Activated naive CD4-positive, alpha-beta T cell treated with anti-CD3 and anti-CD28 coated beads, Interleukin-2, amount 50 U/mL, for 72 hours (primary cell): ENCODE data around the gene SDE2. TPM values are rescaled to one million over a fixed set of nuclear protein-coding genes. Genes with fewer than 3 reads are reported as not detected.
"Not testable (repeated sequence)": the region's sequence is repeated elsewhere in the genome, so short reads cannot be mapped to it uniquely, and the experiment has no call there.

Source experiments
- ATAC-seq, 2 donors: fragments of 150-1000 bp; cut with Tn5 transposase; 2 replicates each; pipeline ENCODE4 v1.10.0; 2021; ENCODE audit warnings: mild to moderate bottlenecking in 2 of 2, moderate library complexity in 2 of 2
- DNase-seq, 2 donors: peaks; one replicate each; pipeline ENCODE4 v3.0.0; 2021 to 2022; ENCODE audit warnings: low spot score in 2 of 2
- H3K27ac Mint-ChIP-seq, 2 donors: one replicate each; pipeline ENCODE4 v1.8.0; 2022; ENCODE audit warnings: mild to moderate bottlenecking in 2 of 2, mixed read lengths in 2 of 2
- H3K36me3 Mint-ChIP-seq, 2 donors: one replicate each; pipeline ENCODE4 v1.8.0; 2022; ENCODE audit warnings: mixed read lengths in 2 of 2
- H3K9me3 Mint-ChIP-seq, 2 donors: one replicate each; pipeline ENCODE4 v1.8.0; 2022; ENCODE audit warnings: mixed read lengths in 2 of 2
- total RNA-seq, 2 donors: library from RNA; stranded (reverse); gene quantifications; one replicate each; pipeline ENCODE4 v1.2.3, GENCODE V29; 2022

SDE2 gene
- total RNA-seq, 2 donors from 2014 or later, result 15.9 to 29.6 TPM

- no peak overlapping the region for H3K27ac Mint-ChIP-seq
- ATAC-seq, result no peak
- no peaks in the 10 kb centered on the region for H3K9me3 Mint-ChIP-seq
- no peak for DNase-seq
- no peaks in the 10 kb centered on the region for H3K36me3 Mint-ChIP-seq
These were observed 22.3 kb upstream of the SDE2 start for GRCh38 chr1:226021401-226021800.

DNA sequence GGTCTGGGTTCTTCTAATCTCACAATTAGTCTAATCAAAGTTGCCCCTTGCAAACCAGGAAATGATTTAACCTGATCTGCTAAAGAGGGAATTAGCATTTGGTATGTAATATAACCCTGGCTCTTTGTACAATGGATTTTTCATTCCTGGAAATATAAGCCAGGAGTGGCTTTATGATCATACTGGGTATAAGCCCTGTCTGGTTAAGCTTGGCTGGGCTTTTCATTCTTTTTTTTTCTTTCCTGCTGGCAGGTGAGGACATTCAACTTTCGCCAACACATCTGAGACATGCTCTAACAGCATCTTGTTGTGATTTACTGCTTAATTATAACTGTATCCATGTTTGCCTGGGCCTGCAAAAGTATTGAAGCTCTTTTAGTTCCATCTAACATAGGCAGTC is 20.4 kb upstream of the SDE2 start:
- H3K36me3 Mint-ChIP-seq, result no peaks in the 10 kb centered on the region
- no peak for DNase-seq
- no peaks in the 10 kb centered on the region for H3K9me3 Mint-ChIP-seq
- ATAC-seq, result no peak
- no peak overlapping the region for H3K27ac Mint-ChIP-seq

DNA sequence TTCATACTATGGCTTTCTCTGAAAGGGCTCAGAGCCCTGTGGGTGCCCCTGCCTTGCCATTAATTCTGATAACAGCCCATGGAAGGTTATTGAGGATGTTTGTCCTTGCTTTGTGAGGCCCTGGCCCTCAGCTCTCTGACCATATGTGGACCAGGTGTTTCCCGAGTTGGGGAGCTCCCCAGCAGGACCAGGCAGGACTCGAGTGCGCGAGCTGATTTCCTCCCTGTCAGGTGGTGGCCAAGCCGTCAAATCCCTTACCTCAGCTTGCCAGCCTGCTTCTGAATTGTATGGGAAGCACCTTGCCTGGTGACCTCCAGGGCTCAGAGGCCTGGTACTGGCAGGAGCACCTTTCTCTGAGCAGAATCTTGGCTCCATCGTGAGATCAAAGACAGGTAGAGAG is 17.9 kb upstream of the SDE2 start:
- ATAC-seq, result no peak
- Mint-ChIP-seq H3K27ac (peak overlapping the region in 1 of 2 donors; percentile 59), H3K9me3 (no peaks in the 10 kb centered on the region), H3K36me3 (no peaks in the 10 kb centered on the region)
- no peak for DNase-seq

DNA sequence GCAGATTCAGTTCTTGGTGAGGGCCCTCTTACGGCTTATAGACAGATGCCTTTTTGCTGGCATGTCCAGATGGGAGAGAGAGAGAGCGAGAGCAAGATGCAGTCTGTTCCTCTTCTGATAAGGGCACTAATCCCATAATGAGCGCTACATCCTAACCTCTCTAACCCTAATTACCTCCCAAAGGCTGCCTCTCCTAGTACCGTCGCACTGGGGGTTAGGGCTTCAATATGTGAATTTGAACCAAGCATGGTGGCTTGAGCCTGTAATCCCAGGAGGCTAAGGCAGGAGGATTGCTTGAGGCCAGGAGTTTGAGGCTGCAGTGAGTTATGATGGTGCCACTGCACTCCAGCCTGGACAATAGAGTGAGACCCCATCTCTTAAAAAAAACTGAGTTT is 10.5 kb upstream of the SDE2 start:
- Mint-ChIP-seq H3K36me3 (no peaks in the 10 kb centered on the region), H3K9me3 (no peaks in the 10 kb centered on the region), H3K27ac (no peak overlapping the region)
- DNase-seq (no peak), ATAC-seq (no peak)

- not testable (repeated sequence) for ATAC-seq, H3K27ac Mint-ChIP-seq, DNase-seq, H3K36me3 Mint-ChIP-seq, H3K9me3 Mint-ChIP-seq
These were observed 8.2 kb upstream of the SDE2 start for GRCh38 chr1:226007126-226007892.

GRCh38 chr1:226006686-226007085 is 7.5 kb upstream of the SDE2 start:
- peaks cover 4 to 6% of the 10 kb centered on the region in 2 donors for H3K9me3 Mint-ChIP-seq
- ATAC-seq (no peak), DNase-seq (no peak)
- no peak overlapping the region for H3K27ac Mint-ChIP-seq
- H3K36me3 Mint-ChIP-seq, result peaks cover 0 to 5% of the 10 kb centered on the region in 2 donors

DNA sequence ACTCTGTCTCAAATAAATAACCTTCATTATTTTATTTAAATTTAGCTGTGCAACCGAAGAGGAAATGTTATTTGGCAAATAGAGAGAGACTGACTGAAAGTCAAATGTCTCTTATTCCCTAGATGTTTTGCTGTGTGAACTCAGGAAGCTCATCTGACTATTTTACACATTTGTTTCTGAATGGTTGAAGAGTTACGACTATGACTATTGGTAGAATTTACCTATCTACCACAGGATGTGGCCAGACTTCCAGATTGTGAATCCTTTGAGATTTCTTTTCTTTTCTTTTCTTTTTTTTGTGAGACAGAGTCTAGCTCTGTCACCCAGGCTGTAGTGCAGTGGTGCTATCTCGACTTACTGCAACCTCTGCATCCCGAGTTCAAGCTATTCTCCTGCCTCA is 5.3 kb upstream of the SDE2 start:
- peaks cover 0 to 5% of the 10 kb centered on the region in 2 donors for H3K36me3 Mint-ChIP-seq
- H3K9me3 Mint-ChIP-seq, result peaks cover 4 to 6% of the 10 kb centered on the region in 2 donors
- DNase-seq, result no peak
- ATAC-seq, result peak in 1 of 2 donors; percentile 2
- peak overlapping the region; percentile 22 to 96 for H3K27ac Mint-ChIP-seq

GRCh38 chr1:226003502-226004170 is 4.5 kb upstream of the SDE2 start:
- no peak for ATAC-seq
- no peak for DNase-seq
- H3K27ac Mint-ChIP-seq, result peak overlapping the region; percentile 89 to 96
- peaks cover 4 to 6% of the 10 kb centered on the region in 2 donors for H3K9me3 Mint-ChIP-seq
- H3K36me3 Mint-ChIP-seq, result peaks cover 7 to 12% of the 10 kb centered on the region in 2 donors

GRCh38 chr1:226002667-226003501 is 3.7 kb upstream of the SDE2 start:
- ATAC-seq (peak in 1 of 2 donors; percentile 21), DNase-seq (peak; percentile 21 to 62)
- H3K27ac Mint-ChIP-seq, result peak overlapping the region; percentile 77 to 96

GRCh38 chr1:226001963-226002666 is 3.0 kb upstream of the SDE2 start:
- Mint-ChIP-seq H3K27ac (peak overlapping the region; percentile 77 to 96), H3K36me3 (peaks cover 14 to 15% of the 10 kb centered on the region in 2 donors), H3K9me3 (peaks cover 4 to 6% of the 10 kb centered on the region in 2 donors)
- ATAC-seq (peak; percentile 3 to 50), DNase-seq (peak; percentile 27 to 75)

More at GRCh38 chr1:226002667-226003501, 3.7 kb upstream of the SDE2 start:
- Mint-ChIP-seq H3K36me3 (peaks cover 14 to 15% of the 10 kb centered on the region in 2 donors), H3K9me3 (peaks cover 4 to 6% of the 10 kb centered on the region in 2 donors)

- Mint-ChIP-seq H3K27ac (peak overlapping the region; percentile 96 to 100), H3K36me3 (peaks cover 15 to 19% of the 10 kb centered on the region in 2 donors), H3K9me3 (peaks cover 4 to 6% of the 10 kb centered on the region in 2 donors)
- DNase-seq (no peak), ATAC-seq (no peak)
These were observed 1.9 kb upstream of the SDE2 start for GRCh38 chr1:226001088-226001487.

DNA sequence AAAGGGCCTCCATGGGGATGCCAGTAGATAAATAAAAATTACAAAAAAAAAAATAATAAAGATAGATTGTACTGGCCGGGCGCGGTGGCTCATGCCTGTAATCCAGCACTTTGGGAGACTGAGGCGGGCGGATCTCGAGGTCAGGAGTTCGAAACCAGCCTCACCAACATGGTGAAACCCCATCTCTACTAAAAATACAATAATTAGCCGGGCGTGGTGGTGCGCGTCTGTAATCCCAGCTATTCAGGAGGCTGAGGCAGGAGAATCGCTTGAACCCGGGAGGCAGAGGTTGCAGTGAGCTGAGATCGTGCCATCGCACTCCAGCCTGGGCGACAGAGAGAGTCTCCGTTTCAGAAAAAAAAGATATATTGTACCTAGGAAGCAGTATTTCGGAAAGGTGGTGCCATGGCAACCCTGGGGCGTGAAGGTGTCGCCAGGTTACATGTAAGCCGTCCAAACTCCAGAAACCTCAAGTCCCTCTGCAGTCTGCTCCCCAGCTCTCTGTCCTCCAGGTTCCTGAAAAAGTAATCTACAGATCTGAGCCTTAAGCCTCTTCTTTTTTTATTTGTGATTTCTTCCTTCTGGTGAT is 1.4 kb upstream of the SDE2 start:
- Mint-ChIP-seq H3K36me3 (peaks cover 15 to 19% of the 10 kb centered on the region in 2 donors), H3K27ac (peak overlapping the region; percentile 96 to 100)
- not testable (repeated sequence) for H3K9me3 Mint-ChIP-seq, DNase-seq, ATAC-seq

DNA sequence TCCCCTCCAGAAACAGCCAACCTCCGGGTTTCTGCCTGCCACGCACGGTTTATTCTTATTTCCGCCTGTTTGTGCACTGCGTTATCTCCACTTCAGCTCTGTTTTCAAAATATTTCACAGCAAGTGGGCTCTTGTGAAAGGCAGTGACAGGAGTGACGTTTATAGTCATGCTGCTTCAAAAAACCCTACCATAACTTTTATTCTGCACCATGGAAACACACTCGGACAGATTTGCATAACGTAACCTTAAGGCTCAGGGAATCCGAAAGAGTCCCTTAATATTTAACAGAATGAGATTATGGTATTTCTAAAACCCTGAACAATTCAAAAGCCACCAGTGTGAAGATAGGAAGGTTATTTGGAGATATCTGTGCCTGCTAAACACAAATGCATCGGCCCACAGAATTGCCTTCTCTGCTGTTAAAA is 782 bp upstream of the SDE2 start:
- DNase-seq, result peak in 1 of 2 donors; percentile 24
- peak; percentile 19 to 23 for ATAC-seq
- H3K9me3 Mint-ChIP-seq, result peaks cover 4 to 6% of the 10 kb centered on the region in 2 donors
- peak overlapping the region; percentile 96 to 100 for H3K27ac Mint-ChIP-seq
- H3K36me3 Mint-ChIP-seq, result peaks cover 15 to 19% of the 10 kb centered on the region in 2 donors

DNA sequence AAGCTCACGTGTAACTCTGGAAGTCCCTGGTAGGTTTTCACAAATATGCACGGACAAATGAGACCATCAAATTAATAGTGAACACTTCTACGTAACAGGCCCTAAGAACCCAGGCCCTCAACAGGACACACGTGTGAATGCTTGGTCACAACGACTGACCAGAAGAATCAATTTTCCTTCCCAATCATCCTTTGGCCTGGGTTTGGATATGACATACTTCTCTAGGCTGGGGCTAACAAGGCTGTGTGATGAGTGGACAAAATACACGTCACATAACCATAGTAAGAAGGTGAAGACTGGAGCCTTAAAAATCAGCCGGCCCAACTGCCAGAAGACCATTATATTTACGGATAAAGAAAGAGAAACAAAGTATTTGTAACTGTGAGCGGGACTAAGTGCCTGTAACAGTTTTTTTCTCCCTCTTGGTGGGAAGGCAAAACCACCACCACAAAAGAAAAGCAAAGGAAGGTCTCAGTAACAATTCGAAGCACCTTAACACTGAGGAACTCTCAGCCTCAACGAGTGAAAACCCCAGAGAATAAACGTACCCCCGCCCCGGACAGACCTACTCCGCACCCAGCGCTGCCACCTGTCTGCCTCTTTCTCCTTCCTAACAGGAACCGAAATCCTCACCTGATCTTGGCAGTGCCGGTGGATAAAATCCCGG is 450 bp downstream of the SDE2 start:
- DNase-seq (no peak), ATAC-seq (peak; percentile 6 to 18)
- H3K27ac Mint-ChIP-seq, result peak overlapping the region; percentile 96 to 100
- peaks cover 21 to 27% of the 10 kb centered on the region in 2 donors for H3K36me3 Mint-ChIP-seq
- peaks cover 3 to 6% of the 10 kb centered on the region in 2 donors for H3K9me3 Mint-ChIP-seq

GRCh38 chr1:225996946-225997545 is 2.1 kb downstream of the SDE2 start:
- ATAC-seq, result no peak
- H3K36me3 Mint-ChIP-seq, result peaks cover 15 to 27% of the 10 kb centered on the region in 2 donors

More at GRCh38 chr1:225996946-225997545, 2.1 kb downstream of the SDE2 start:
- Mint-ChIP-seq H3K27ac (peak overlapping the region; percentile 67 to 91), H3K9me3 (no peaks in the 10 kb centered on the region)
- no peak for DNase-seq
